Mucosa of rectum (tissue), 2 donors: ENCODE results near the gene KIF20B.
"Not testable (repeated sequence)": the region's sequence is repeated elsewhere in the genome, so short reads cannot be mapped to it uniquely, and the experiment has no call there.

Source experiments
- H3K27ac ChIP-seq, 2 donors: one replicate each; pipeline ENCODE4 v1.7.0; 2013; ENCODE audit warnings: inconsistent platforms in 2 of 2, low read depth in 2 of 2, low read length in 2 of 2
- H3K27me3 ChIP-seq, 2 donors: one replicate each; pipeline ENCODE4 v1.7.0; 2013; ENCODE audit warnings: low read length in 2 of 2; ENCODE audit not compliant: control insufficient read depth in 2 of 2, insufficient read depth in 2 of 2
- H3K36me3 ChIP-seq, 2 donors: one replicate each; pipeline ENCODE4 v1.7.0; 2013; ENCODE audit warnings: low read length in 2 of 2; ENCODE audit not compliant: control insufficient read depth in 2 of 2, insufficient read depth in 2 of 2
- H3K4me1 ChIP-seq, 2 donors: one replicate each; pipeline ENCODE4 v1.7.0; 2013; ENCODE audit warnings: low read length in 2 of 2, mild to moderate bottlenecking in 1 of 2; ENCODE audit not compliant: control insufficient read depth in 2 of 2, insufficient read depth in 2 of 2
- H3K4me3 ChIP-seq, 2 donors: one replicate each; pipeline ENCODE4 v1.7.0; 2013; ENCODE audit warnings: low read length in 2 of 2
- H3K9ac ChIP-seq, 2 donors: one replicate each; pipeline ENCODE4 v1.7.0; 2013; ENCODE audit warnings: low read length in 2 of 2, low read depth in 1 of 2, mild to moderate bottlenecking in 1 of 2
- H3K9me3 ChIP-seq, 2 donors: one replicate each; pipeline ENCODE4 v1.7.0; 2013; ENCODE audit warnings: low read length in 2 of 2; ENCODE audit not compliant: control insufficient read depth in 2 of 2
- donor health status: healthy.
- donor health status: Normal muscosa, but diverticular disease.

Gene KIF20B

GRCh38 chr10:89819008-89819407 lies 117.6 kb downstream of the KIF20B start:
- not testable (repeated sequence) for H3K27me3 ChIP-seq, H3K4me1 ChIP-seq, H3K36me3 ChIP-seq, H3K9ac ChIP-seq, H3K27ac ChIP-seq, H3K4me3 ChIP-seq, H3K9me3 ChIP-seq
